WTC11 (cell line): ENCODE measurements around the gene RPEL1.

Source experiments
- ATF2 ChIP-seq: sonication (generic); formaldehyde crosslinking; IDR thresholded peaks from 2 replicates; pipeline ENCODE4 v1.8.1; 2022; ENCODE audit warnings: low read depth, missing genetic modification reagents, borderline replicate concordance
- CREB1 ChIP-seq: sonication (generic); formaldehyde crosslinking; IDR thresholded peaks from 2 replicates; pipeline ENCODE4 v1.8.0; 2023; ENCODE audit warnings: mild to moderate bottlenecking, missing genetic modification reagents
- CTCF ChIP-seq: fragments of 200-600 bp; IDR thresholded peaks from 2 replicates; pipeline ENCODE4 v1.8.0; 2022; ENCODE audit warnings: antibody characterized with exemption
- ESRRA ChIP-seq: sonication (generic); formaldehyde crosslinking; IDR thresholded peaks from 2 replicates; pipeline ENCODE4 v1.8.1; 2022; ENCODE audit warnings: mild to moderate bottlenecking, missing genetic modification reagents, borderline replicate concordance
- IRF2 ChIP-seq: sonication (generic); formaldehyde crosslinking; IDR thresholded peaks from 2 replicates; pipeline ENCODE4 v1.8.0; 2022; ENCODE audit warnings: low read depth, missing genetic modification reagents, borderline replicate concordance
- RELA ChIP-seq: sonication (generic); formaldehyde crosslinking; IDR thresholded peaks from 2 replicates; pipeline ENCODE4 v1.8.1; 2022; ENCODE audit warnings: missing genetic modification reagents, mild to moderate bottlenecking, borderline replicate concordance
- TCF7 ChIP-seq: sonication (generic); formaldehyde crosslinking; IDR thresholded peaks from 2 replicates; pipeline ENCODE4 v1.8.0; 2022; ENCODE audit warnings: mild to moderate bottlenecking, low read depth, missing genetic modification reagents, moderate library complexity

- TF ChIP-seq CTCF = no peak
- no peak for TF ChIP-seq TCF7 (CRISPR knock-in tag)
- no peak for TF ChIP-seq CREB1
- no peak for TF ChIP-seq RELA (CRISPR knock-in tag)
- no peak for TF ChIP-seq IRF2 (CRISPR knock-in tag)
- TF ChIP-seq ESRRA = no peak
- no peak for TF ChIP-seq ATF2 (CRISPR knock-in tag)
These were observed 34.3 kb downstream of the RPEL1 start for GRCh38 chr10:103280031-103280430.
